Hepatocyte (in vitro differentiated cells): ENCODE measurements around the gene CEP76. TPM values are rescaled to one million over a fixed set of nuclear protein-coding genes. Genes with fewer than 3 reads are reported as not detected.

Experiments used
- DNase-seq: peaks from one replicate; pipeline ENCODE4 v3.0.0-alpha.2; 2016; ENCODE audit warnings: low spot score
- H2AFZ ChIP-seq: fragments of 200-600 bp; sonication (generic); 2 replicates; pipeline ENCODE4 v1.6.0; 2016; ENCODE audit warnings: antibody characterized with exemption, mild to moderate bottlenecking
- H3K27ac ChIP-seq: fragments of 200-600 bp; sonication (generic); 2 replicates; pipeline ENCODE4 v1.5.1; 2016; ENCODE audit warnings: mild to moderate bottlenecking
- H3K27me3 ChIP-seq: fragments of 200-600 bp; sonication (generic); 2 replicates; pipeline ENCODE4 v1.6.1; 2016
- H3K36me3 ChIP-seq: fragments of 200-600 bp; sonication (generic); replicated peaks from 2 replicates; pipeline ENCODE4 v1.5.1; 2016; ENCODE audit warnings: low read depth; ENCODE audit not compliant: insufficient read depth
- H3K4me1 ChIP-seq: fragments of 200-600 bp; sonication (generic); 2 replicates; pipeline ENCODE4 v1.5.1; 2016; ENCODE audit warnings: mild to moderate bottlenecking, moderate library complexity; ENCODE audit not compliant: insufficient read depth
- H3K4me2 ChIP-seq: fragments of 200-600 bp; sonication (generic); 2 replicates; pipeline ENCODE4 v1.6.0; 2016
- H3K4me3 ChIP-seq: fragments of 200-600 bp; sonication (generic); 2 replicates; pipeline ENCODE4 v1.5.1; 2016; ENCODE audit warnings: mild to moderate bottlenecking
- H3K79me2 ChIP-seq: fragments of 200-600 bp; sonication (generic); 2 replicates; pipeline ENCODE4 v1.6.0; 2017; ENCODE audit warnings: mild to moderate bottlenecking
- H3K9me2 ChIP-seq: fragments of 200-600 bp; sonication (generic); replicated peaks from 2 replicates; pipeline ENCODE4 v1.6.0; 2017; ENCODE audit warnings: mild to moderate bottlenecking; ENCODE audit not compliant: insufficient read depth
- H3K9me3 ChIP-seq: fragments of 200-600 bp; sonication (generic); 2 replicates; pipeline ENCODE4 v1.5.1; 2016; ENCODE audit warnings: low read depth, mild to moderate bottlenecking
- H4K20me1 ChIP-seq: fragments of 200-600 bp; sonication (generic); 2 replicates; pipeline ENCODE4 v1.6.0; 2016; ENCODE audit warnings: mild to moderate bottlenecking; ENCODE audit not compliant: insufficient read depth, poor library complexity, severe bottlenecking
- EZH2 ChIP-seq: fragments of 200-600 bp; sonication (generic); IDR thresholded peaks from 2 replicates; pipeline ENCODE4 v1.6.1; 2016; ENCODE audit warnings: antibody characterized with exemption, mild to moderate bottlenecking, borderline replicate concordance
- EZH2phosphoT487 ChIP-seq: fragments of 200-600 bp; sonication (generic); IDR thresholded peaks from one replicate; pipeline ENCODE4 v1.6.1; 2018; ENCODE audit warnings: antibody characterized with exemption, mild to moderate bottlenecking, low read depth, moderate library complexity; ENCODE audit not compliant: unreplicated experiment, severe bottlenecking
- whole genome bisulfite sequencing: methylation state at CpG from one replicate; pipeline ENCODE4 v1.1.6; 2016; ENCODE audit warnings: low lambda C conversion rate; ENCODE audit errors: missing lambda C conversion rate; 5-methylcytosine and 5-hydroxymethylcytosine counted together
- polyA plus RNA-seq: library from polyadenylated mRNA; unstranded; fragments of >200 nt; fragmentation: Nextera tagmentation; extraction: Ambion mirVana; gene quantifications from 2 replicates; pipeline ENCODE4 v1.2.1, GENCODE V29; 2016
- total RNA-seq: library from RNA; depleted of rRNA; stranded (reverse); fragments of >200 nt; gene quantifications from 2 replicates; pipeline ENCODE4 v1.2.3, GENCODE V29; 2014
- TF ChIP-seq, protein P1 (sequence below): fragments of 200-600 bp; sonication (generic); IDR thresholded peaks from 2 replicates; pipeline ENCODE4 v1.5.1; 2016; ENCODE audit warnings: antibody characterized with exemption, mild to moderate bottlenecking; ENCODE audit not compliant: poor library complexity

CEP76 gene
- total and polyA plus RNA-seq, 2 experiments from 2014 or later: 4.7 to 11.9 TPM

DNA sequence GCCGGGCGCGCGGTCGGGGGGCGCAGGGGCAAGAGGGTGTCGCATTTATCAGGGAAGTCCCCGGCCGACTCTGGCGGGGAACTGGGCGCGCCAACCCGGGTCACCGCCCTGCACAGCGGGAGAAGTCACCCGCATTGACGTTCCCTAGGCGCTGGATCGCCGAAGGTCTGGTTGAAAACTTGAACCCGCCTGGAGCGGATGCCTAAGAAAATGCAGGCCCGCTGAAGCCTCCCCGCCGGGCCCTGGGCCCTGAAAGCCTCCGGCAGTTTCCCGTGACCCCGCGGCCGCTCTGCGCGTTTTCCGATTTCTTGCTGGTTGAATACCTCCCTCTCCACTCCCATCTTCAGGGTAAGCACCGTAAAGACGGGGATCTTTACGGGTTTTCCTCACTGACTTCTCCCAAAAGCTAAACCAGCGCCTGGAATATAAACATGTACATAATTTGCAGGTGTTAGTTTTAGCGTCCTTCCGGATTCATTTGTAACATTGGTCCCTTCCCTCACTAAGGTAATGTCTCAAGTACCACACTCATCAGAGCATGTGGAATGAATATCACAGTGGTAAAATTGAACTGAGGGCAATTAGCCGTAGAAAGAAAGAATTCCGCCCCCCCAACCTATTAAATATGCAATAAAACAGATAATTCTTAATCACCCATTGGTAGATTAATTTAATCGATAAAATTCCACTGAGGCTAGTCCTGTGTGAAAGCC, 43.9 kb downstream of the CEP76 start:
- WGBS: 14% methylated on average over 36 of the region's 42 CpGs

GRCh38 chr18:12657684-12658425, 44.7 kb downstream of the CEP76 start, which contains the start of gene SPIRE1:
TSS of gene SPIRE1 (minus strand) at chr18:12658107. CDS start at chr18:12657866, 241 bp downstream.
- Histone ChIP-seq H4K20me1 (peaks cover 17% of the 10 kb centered on the region), H3K79me2 (peaks cover 32% of the 10 kb centered on the region), H3K36me3 (no peaks in the 10 kb centered on the region), H3K4me2 (peak within 1 kb of the TSS; percentile 97), H2AFZ (peak within 1 kb of the TSS; percentile 98), H3K4me3 (peak within 1 kb of the TSS; percentile 92), H3K9me3 (no peaks in the 10 kb centered on the region), H3K27me3 (no peaks in the 10 kb centered on the region), H3K27ac (peak within 1 kb of the TSS; percentile 96), H3K4me1 (no peaks in the 10 kb centered on the region), H3K9me2 (no peaks in the 10 kb centered on the region)
- TF ChIP-seq, protein P1, sequence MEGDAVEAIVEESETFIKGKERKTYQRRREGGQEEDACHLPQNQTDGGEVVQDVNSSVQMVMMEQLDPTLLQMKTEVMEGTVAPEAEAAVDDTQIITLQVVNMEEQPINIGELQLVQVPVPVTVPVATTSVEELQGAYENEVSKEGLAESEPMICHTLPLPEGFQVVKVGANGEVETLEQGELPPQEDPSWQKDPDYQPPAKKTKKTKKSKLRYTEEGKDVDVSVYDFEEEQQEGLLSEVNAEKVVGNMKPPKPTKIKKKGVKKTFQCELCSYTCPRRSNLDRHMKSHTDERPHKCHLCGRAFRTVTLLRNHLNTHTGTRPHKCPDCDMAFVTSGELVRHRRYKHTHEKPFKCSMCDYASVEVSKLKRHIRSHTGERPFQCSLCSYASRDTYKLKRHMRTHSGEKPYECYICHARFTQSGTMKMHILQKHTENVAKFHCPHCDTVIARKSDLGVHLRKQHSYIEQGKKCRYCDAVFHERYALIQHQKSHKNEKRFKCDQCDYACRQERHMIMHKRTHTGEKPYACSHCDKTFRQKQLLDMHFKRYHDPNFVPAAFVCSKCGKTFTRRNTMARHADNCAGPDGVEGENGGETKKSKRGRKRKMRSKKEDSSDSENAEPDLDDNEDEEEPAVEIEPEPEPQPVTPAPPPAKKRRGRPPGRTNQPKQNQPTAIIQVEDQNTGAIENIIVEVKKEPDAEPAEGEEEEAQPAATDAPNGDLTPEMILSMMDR: no peak
- TF ChIP-seq EZH2phosphoT487 (no peak), EZH2 (no peak)
- under 1% methylated on average over 56 of the region's 112 CpGs for WGBS
- DNase-seq: peak; percentile 85

More for the DNA sequence above, 43.9 kb downstream of the CEP76 start:
- Histone ChIP-seq H3K27ac (peak overlapping the region; percentile 96), H3K9me2 (no peaks in the 10 kb centered on the region), H3K9me3 (no peaks in the 10 kb centered on the region), H3K79me2 (peaks cover 24% of the 10 kb centered on the region), H4K20me1 (peaks cover 11% of the 10 kb centered on the region), H3K4me3 (peak overlapping the region; percentile 92), H3K27me3 (no peaks in the 10 kb centered on the region), H3K4me1 (no peaks in the 10 kb centered on the region), H3K36me3 (no peaks in the 10 kb centered on the region), H2AFZ (peak overlapping the region; percentile 98), H3K4me2 (peak overlapping the region; percentile 97)
- DNase-seq: peak; percentile 73
- no peak for TF ChIP-seq EZH2
- TF ChIP-seq EZH2phosphoT487: no peak
- TF ChIP-seq, protein P1: no peak

DNA sequence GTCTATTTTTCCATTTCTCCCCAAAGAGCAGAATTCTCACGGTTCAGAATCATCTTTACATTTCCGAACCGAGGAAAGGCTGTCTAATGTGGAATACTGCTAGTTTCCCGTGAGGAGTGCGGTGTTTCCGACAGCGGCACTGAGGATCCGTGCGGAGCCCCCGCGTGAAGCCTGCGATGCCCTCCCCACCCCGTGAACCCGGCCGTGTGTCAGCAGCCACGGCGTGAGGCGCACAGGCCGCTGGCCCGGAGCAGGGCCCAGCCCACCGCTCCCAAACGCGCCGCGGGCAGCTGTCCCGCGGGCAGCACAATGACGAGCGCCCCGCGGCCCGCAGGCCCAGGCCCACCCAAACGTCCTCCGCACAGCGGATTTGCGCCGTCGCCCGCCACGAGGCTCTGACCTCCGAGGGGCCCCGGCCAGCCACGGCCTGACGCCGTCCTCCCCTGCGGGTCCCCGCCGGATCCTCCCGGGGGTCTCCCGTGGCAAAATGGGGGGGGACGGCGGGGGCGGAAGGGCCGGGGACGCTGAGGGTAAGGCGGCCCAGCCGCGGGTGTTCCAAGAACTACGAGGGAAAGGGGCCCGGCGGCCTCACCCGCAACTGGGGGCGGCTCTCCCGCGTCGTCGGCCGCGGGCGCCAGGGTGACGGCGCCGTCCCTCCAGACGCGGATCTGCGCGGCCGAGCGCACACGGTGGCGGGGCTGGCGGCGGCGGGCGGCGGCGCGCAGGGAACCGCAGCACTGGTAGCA, 45.4 kb downstream of the CEP76 start:
- H3K4me2 ChIP-seq: peak overlapping the region; percentile 97
- peak; percentile 72 for DNase-seq
- H3K27ac ChIP-seq: peak overlapping the region; percentile 96
- peak overlapping the region; percentile 80 for H2AFZ ChIP-seq
- no peaks in the 10 kb centered on the region for H3K9me3 ChIP-seq
- no peak for TF ChIP-seq EZH2
- no peaks in the 10 kb centered on the region for H3K4me1 ChIP-seq
- H4K20me1 ChIP-seq: peaks cover 24% of the 10 kb centered on the region
- H3K36me3 ChIP-seq: no peaks in the 10 kb centered on the region
- H3K79me2 ChIP-seq: peaks cover 39% of the 10 kb centered on the region
- WGBS: 0% methylated on average over 35 of the region's 89 CpGs
- H3K4me3 ChIP-seq: peak overlapping the region; percentile 92
- no peaks in the 10 kb centered on the region for H3K9me2 ChIP-seq
- no peaks in the 10 kb centered on the region for H3K27me3 ChIP-seq

DNA sequence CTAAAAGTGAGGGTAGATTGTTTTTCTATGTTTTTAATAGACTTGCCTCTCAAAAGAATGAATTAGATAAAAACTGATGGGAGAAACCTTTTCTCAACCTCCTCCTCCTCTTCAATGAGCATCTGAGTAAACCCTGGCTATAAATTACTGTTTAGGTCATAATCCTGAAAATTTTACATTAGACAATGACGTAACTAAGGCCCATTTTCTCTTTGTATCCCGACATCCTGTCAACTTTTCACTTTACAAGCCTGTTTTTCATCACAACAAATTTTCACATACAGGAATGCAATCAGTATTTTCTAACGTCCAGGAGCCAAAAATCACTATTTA, 46.0 kb downstream of the CEP76 start:
- WGBS: 9% methylated on average over 3 of the region's 3 CpGs
- Histone ChIP-seq H3K4me1 (no peaks in the 10 kb centered on the region), H3K79me2 (peaks cover 44% of the 10 kb centered on the region), H3K4me3 (peak overlapping the region; percentile 92), H3K9me3 (no peaks in the 10 kb centered on the region), H2AFZ (peak overlapping the region; percentile 80), H3K9me2 (no peaks in the 10 kb centered on the region), H3K4me2 (peak overlapping the region; percentile 97), H3K36me3 (no peaks in the 10 kb centered on the region), H3K27me3 (no peaks in the 10 kb centered on the region), H3K27ac (peak overlapping the region; percentile 96), H4K20me1 (peaks cover 28% of the 10 kb centered on the region)
- TF ChIP-seq EZH2phosphoT487 (no peak), EZH2 (no peak)
- TF ChIP-seq, protein P1: no peak
- DNase-seq: no peak
